Daoy (cell line): Measurements from ENCODE around the gene PCGF5. TPM values are rescaled to one million over a fixed set of nuclear protein-coding genes. Genes with fewer than 3 reads are reported as not detected.

Source experiments
- DNase-seq: peaks from one replicate; pipeline ENCODE4 v3.0.0-alpha.2; 2015; ENCODE audit warnings: low read depth
- total RNA-seq: library from RNA; depleted of rRNA; stranded (reverse); fragments of >200 nt; shearing (Covaris generic); gene quantifications from 2 replicates; pipeline ENCODE4 v1.2.3, GENCODE V29; 2014; rRNA removed

The PCGF5 gene
- total RNA-seq, 1 experiment from 2014 or later, result 15.0 TPM

DNA sequence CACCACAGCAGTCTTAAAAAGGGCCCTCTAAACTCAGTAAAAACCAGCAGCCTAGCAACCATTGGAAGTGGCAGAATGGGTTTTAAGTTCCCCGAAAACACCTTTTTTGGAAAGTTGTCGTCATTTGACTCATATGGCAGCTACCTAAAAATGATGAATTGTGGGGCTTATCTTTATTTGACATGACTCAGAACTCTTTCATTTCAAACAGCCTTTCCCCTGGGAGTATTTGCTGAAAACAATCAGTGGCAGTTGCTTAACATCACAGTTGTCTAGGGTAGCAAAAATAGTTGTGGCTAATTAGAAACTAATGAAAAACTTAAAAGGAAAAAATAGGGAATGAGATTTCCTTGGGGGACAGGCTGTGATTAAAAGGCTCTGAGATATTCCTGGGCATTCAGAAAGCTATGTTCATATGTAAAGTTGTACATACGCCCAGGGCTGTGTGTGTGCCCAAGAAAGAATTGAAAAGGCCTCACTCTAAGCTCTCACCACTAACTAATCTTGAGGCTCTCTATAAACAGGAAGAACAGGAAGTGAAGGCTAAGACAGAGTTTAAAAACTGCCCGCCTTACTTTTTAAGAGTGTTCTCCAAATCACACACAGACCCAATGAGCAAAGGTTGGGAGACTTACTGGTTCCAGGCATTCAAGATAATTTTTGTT, 108.0 kb downstream of the PCGF5 start:
- no peak for DNase-seq

Other genes starting within 250 kb of the PCGF5 start
- gene HECTD2, start 189.7 kb downstream of the PCGF5 start, total RNA-seq, result 5.9 and 6.0 TPM in 2 replicates